Activated T-helper 1 cell treated with anti-CD3 and anti-CD28 coated beads, Interleukin-12 subunit alpha, Interleukin-12 subunit beta, Interleukin-2, Interleukin-4 antibody, amounts not matched to agents 30 ng/mL and 10 ng/mL and 1 ng/mL, durations not matched to agents 14 hours and 24 hours and 36 hours (primary cell): ENCODE results near the gene OR2M2. TPM values are rescaled to one million over a fixed set of nuclear protein-coding genes. Genes with fewer than 3 reads are reported as not detected.

Experiments
- DNase-seq: peaks from one replicate; pipeline ENCODE4 v3.0.0; 2021; ENCODE audit warnings: low spot score
- H3K27ac Mint-ChIP-seq: one replicate; pipeline ENCODE4 v1.8.0; 2021; ENCODE audit warnings: mild to moderate bottlenecking, mixed read lengths
- H3K27me3 Mint-ChIP-seq: one replicate; pipeline ENCODE4 v1.8.0; 2022; ENCODE audit warnings: mild to moderate bottlenecking, moderate library complexity, mixed read lengths; ENCODE audit not compliant: insufficient read depth
- H3K36me3 Mint-ChIP-seq: one replicate; pipeline ENCODE4 v1.8.0; 2021; ENCODE audit warnings: low read depth, mixed read lengths
- H3K4me1 Mint-ChIP-seq: one replicate; pipeline ENCODE4 v1.8.0; 2021; ENCODE audit warnings: low read depth, mixed read lengths
- H3K4me3 Mint-ChIP-seq: one replicate; pipeline ENCODE4 v1.8.0; 2021; ENCODE audit warnings: mild to moderate bottlenecking, moderate library complexity, mixed read lengths
- H3K9me3 Mint-ChIP-seq: one replicate; pipeline ENCODE4 v1.8.0; 2021; ENCODE audit warnings: mixed read lengths
- intact Hi-C: fragments of 100-400 bp; cut with micrococcal nuclease; formaldehyde crosslinking; loops from one replicate; pipeline ENCODE4 v1.15.1; 2024
- total RNA-seq: library from RNA; stranded (reverse); gene quantifications from 2 replicates; pipeline ENCODE4 v1.2.3, GENCODE V29; 2022

Gene OR2M2
- not detected in 2 replicates for total RNA-seq

- H3K27ac Mint-ChIP-seq, result no peak within 1 kb of the TSS
- no peaks in the 10 kb centered on the region for H3K27me3 Mint-ChIP-seq
- no peak for DNase-seq
Measured at GRCh38 chr1:248174521-248174920, at the start of gene OR2M2. Gene OR2M2, plus strand, starts transcription at chr1:248174821. Its CDS starts 5,165 bp downstream, at chr1:248179986.

GRCh38 chr1:248127653-248128052 is 47.0 kb upstream of the OR2M2 start:
- intact Hi-C loops, result no loop called here
- Mint-ChIP-seq H3K36me3 (no peaks in the 10 kb centered on the region), H3K9me3 (peaks cover 29% of the 10 kb centered on the region), H3K4me3 (no peak overlapping the region), H3K27me3 (no peaks in the 10 kb centered on the region), H3K27ac (no peak overlapping the region), H3K4me1 (no peaks in the 10 kb centered on the region)
- no peak for DNase-seq

More at GRCh38 chr1:248174521-248174920, at the start of gene OR2M2:
- H3K4me1 Mint-ChIP-seq, result no peaks in the 10 kb centered on the region
- H3K36me3 Mint-ChIP-seq, result no peaks in the 10 kb centered on the region
- H3K4me3 Mint-ChIP-seq, result no peak within 1 kb of the TSS
- intact Hi-C loops, result no loop called here
- no peaks in the 10 kb centered on the region for H3K9me3 Mint-ChIP-seq

- Mint-ChIP-seq H3K27me3 (no peaks in the 10 kb centered on the region), H3K4me3 (no peak overlapping the region), H3K36me3 (no peaks in the 10 kb centered on the region), H3K9me3 (peaks cover 7% of the 10 kb centered on the region), H3K27ac (no peak overlapping the region), H3K4me1 (no peaks in the 10 kb centered on the region)
- DNase-seq, result no peak
- intact Hi-C loops, result no loop called here
Measured at GRCh38 chr1:248136811-248137210, 37.8 kb upstream of the OR2M2 start.

GRCh38 chr1:248140846-248141245 is 33.8 kb upstream of the OR2M2 start:
- Mint-ChIP-seq H3K9me3 (no peaks in the 10 kb centered on the region), H3K36me3 (no peaks in the 10 kb centered on the region), H3K4me1 (no peaks in the 10 kb centered on the region), H3K4me3 (no peak overlapping the region), H3K27ac (no peak overlapping the region), H3K27me3 (no peaks in the 10 kb centered on the region)
- no peak for DNase-seq
- intact Hi-C loops, result no loop called here

- H3K27me3 Mint-ChIP-seq, result no peaks in the 10 kb centered on the region
- intact Hi-C loops, result no loop called here
- no peak for DNase-seq
- H3K36me3 Mint-ChIP-seq, result no peaks in the 10 kb centered on the region
- no peak overlapping the region for H3K27ac Mint-ChIP-seq
- no peaks in the 10 kb centered on the region for H3K4me1 Mint-ChIP-seq
- peaks cover 7% of the 10 kb centered on the region for H3K9me3 Mint-ChIP-seq
- H3K4me3 Mint-ChIP-seq, result no peak overlapping the region
Measured at GRCh38 chr1:248143311-248143710, 31.3 kb upstream of the OR2M2 start.

- Mint-ChIP-seq H3K4me3 (no peak within 1 kb of the TSS), H3K27ac (no peak within 1 kb of the TSS), H3K9me3 (peaks cover 13% of the 10 kb centered on the region), H3K27me3 (no peaks in the 10 kb centered on the region), H3K4me1 (no peaks in the 10 kb centered on the region), H3K36me3 (no peaks in the 10 kb centered on the region)
- intact Hi-C loops, result no loop called here
- DNase-seq, result no peak
Measured at GRCh38 chr1:248144513-248145198, 30.0 kb upstream of the OR2M2 start, which contains the start of gene OR2M5. Gene OR2M5, plus strand, starts transcription at chr1:248145148. Its CDS starts 0 bp downstream, at chr1:248145148.

- no peaks in the 10 kb centered on the region for H3K27me3 Mint-ChIP-seq
- no peak overlapping the region for H3K4me3 Mint-ChIP-seq
- no peak overlapping the region for H3K27ac Mint-ChIP-seq
- no peak for DNase-seq
- no peaks in the 10 kb centered on the region for H3K4me1 Mint-ChIP-seq
- peaks cover 11% of the 10 kb centered on the region for H3K9me3 Mint-ChIP-seq
- intact Hi-C loops, result no loop called here
- no peaks in the 10 kb centered on the region for H3K36me3 Mint-ChIP-seq
Measured at GRCh38 chr1:248152056-248152827, 22.4 kb upstream of the OR2M2 start.

GRCh38 chr1:248155927-248156326 is 18.7 kb upstream of the OR2M2 start:
- Mint-ChIP-seq H3K4me1 (no peaks in the 10 kb centered on the region), H3K9me3 (no peaks in the 10 kb centered on the region), H3K27me3 (no peaks in the 10 kb centered on the region), H3K36me3 (no peaks in the 10 kb centered on the region), H3K27ac (no peak overlapping the region), H3K4me3 (no peak overlapping the region)
- DNase-seq, result no peak
- intact Hi-C loops, result no loop called here

- no peak for DNase-seq
- no peak overlapping the region for H3K27ac Mint-ChIP-seq
- H3K9me3 Mint-ChIP-seq, result no peaks in the 10 kb centered on the region
- H3K36me3 Mint-ChIP-seq, result no peaks in the 10 kb centered on the region
- intact Hi-C loops, result no loop called here
- no peaks in the 10 kb centered on the region for H3K27me3 Mint-ChIP-seq
- H3K4me1 Mint-ChIP-seq, result no peaks in the 10 kb centered on the region
- H3K4me3 Mint-ChIP-seq, result no peak overlapping the region
Measured at GRCh38 chr1:248158758-248159157, 15.9 kb upstream of the OR2M2 start.

GRCh38 chr1:248164031-248164430 is 10.6 kb upstream of the OR2M2 start:
- no peaks in the 10 kb centered on the region for H3K36me3 Mint-ChIP-seq
- no peak for DNase-seq
- intact Hi-C loops, result no loop called here
- no peaks in the 10 kb centered on the region for H3K9me3 Mint-ChIP-seq
- H3K27me3 Mint-ChIP-seq, result no peaks in the 10 kb centered on the region
- H3K4me3 Mint-ChIP-seq, result no peak overlapping the region
- H3K4me1 Mint-ChIP-seq, result no peaks in the 10 kb centered on the region
- H3K27ac Mint-ChIP-seq, result no peak overlapping the region

- H3K4me3 Mint-ChIP-seq, result no peak overlapping the region
- H3K9me3 Mint-ChIP-seq, result no peaks in the 10 kb centered on the region
- intact Hi-C loops, result no loop called here
- DNase-seq, result no peak
- no peaks in the 10 kb centered on the region for H3K36me3 Mint-ChIP-seq
- H3K4me1 Mint-ChIP-seq, result no peaks in the 10 kb centered on the region
- no peaks in the 10 kb centered on the region for H3K27me3 Mint-ChIP-seq
- H3K27ac Mint-ChIP-seq, result no peak overlapping the region
Measured at GRCh38 chr1:248165186-248165585, 9.4 kb upstream of the OR2M2 start.

- intact Hi-C loops, result no loop called here
- Mint-ChIP-seq H3K36me3 (no peaks in the 10 kb centered on the region), H3K4me3 (no peak overlapping the region)
Measured at GRCh38 chr1:248183996-248184395, 9.4 kb downstream of the OR2M2 start.

GRCh38 chr1:248187363-248187762 is 12.7 kb downstream of the OR2M2 start:
- intact Hi-C loops, result no loop called here
- H3K27me3 Mint-ChIP-seq, result no peaks in the 10 kb centered on the region
- no peak overlapping the region for H3K27ac Mint-ChIP-seq
- no peaks in the 10 kb centered on the region for H3K4me1 Mint-ChIP-seq
- no peak overlapping the region for H3K4me3 Mint-ChIP-seq
- no peaks in the 10 kb centered on the region for H3K36me3 Mint-ChIP-seq
- H3K9me3 Mint-ChIP-seq, result peaks cover 9% of the 10 kb centered on the region
- no peak for DNase-seq

More at GRCh38 chr1:248183996-248184395, 9.4 kb downstream of the OR2M2 start:
- no peaks in the 10 kb centered on the region for H3K4me1 Mint-ChIP-seq
- H3K27me3 Mint-ChIP-seq, result no peaks in the 10 kb centered on the region
- peaks cover 4% of the 10 kb centered on the region for H3K9me3 Mint-ChIP-seq
- DNase-seq, result no peak
- no peak overlapping the region for H3K27ac Mint-ChIP-seq
